HG03175 (cell line): ENCODE data around the gene RIT2.

ENCODE experiments used
- ATAC-seq: cut with Tn5 transposase; IDR thresholded peaks from one replicate; pipeline ENCODE4 v1.9.1; 2021; ENCODE audit warnings: mild to moderate bottlenecking, moderate library complexity; ENCODE audit not compliant: unreplicated experiment

The RIT2 gene

GRCh38 chr18:43017622-43018021 lies 97.9 kb downstream of the RIT2 start:
- no peak for ATAC-seq

- ATAC-seq = no peak
Measured at GRCh38 chr18:43013486-43013885, 102.0 kb downstream of the RIT2 start.

- ATAC-seq = no peak
Measured at GRCh38 chr18:43012951-43013350, 102.5 kb downstream of the RIT2 start.

GRCh38 chr18:43010611-43011010 lies 104.9 kb downstream of the RIT2 start:
- no peak for ATAC-seq

GRCh38 chr18:43009674-43010073 lies 105.8 kb downstream of the RIT2 start:
- no peak for ATAC-seq

- ATAC-seq = no peak
Measured at GRCh38 chr18:43007365-43007764, 108.1 kb downstream of the RIT2 start.

- no peak for ATAC-seq
Measured at GRCh38 chr18:43004421-43004820, 111.1 kb downstream of the RIT2 start.

- ATAC-seq = no peak
Measured at GRCh38 chr18:43001821-43002220, 113.7 kb downstream of the RIT2 start.

- no peak for ATAC-seq
Measured at GRCh38 chr18:42996824-42997223, 118.7 kb downstream of the RIT2 start.

GRCh38 chr18:42980426-42980825 lies 135.1 kb downstream of the RIT2 start:
- no peak for ATAC-seq

- no peak for ATAC-seq
Measured at GRCh38 chr18:42977982-42978637, 137.4 kb downstream of the RIT2 start.

- no peak for ATAC-seq
Measured at GRCh38 chr18:42976869-42977590, 138.5 kb downstream of the RIT2 start.

- ATAC-seq = no peak
Measured at GRCh38 chr18:42969366-42969765, 146.1 kb downstream of the RIT2 start.

- no peak for ATAC-seq
Measured at GRCh38 chr18:42961298-42961697, 154.2 kb downstream of the RIT2 start.

- ATAC-seq = no peak
Measured at GRCh38 chr18:42959528-42959927, 156.0 kb downstream of the RIT2 start.

GRCh38 chr18:42958353-42958752 lies 157.1 kb downstream of the RIT2 start:
- ATAC-seq = no peak

- ATAC-seq = no peak
Measured at GRCh38 chr18:42956287-42956686, 159.2 kb downstream of the RIT2 start.

GRCh38 chr18:42954887-42955286 lies 160.6 kb downstream of the RIT2 start:
- no peak for ATAC-seq

GRCh38 chr18:42953306-42953705 lies 162.2 kb downstream of the RIT2 start:
- no peak for ATAC-seq

- ATAC-seq = no peak
Measured at GRCh38 chr18:42950732-42951131, 164.8 kb downstream of the RIT2 start.

- ATAC-seq = no peak
Measured at GRCh38 chr18:42948831-42949230, 166.7 kb downstream of the RIT2 start.

GRCh38 chr18:42941860-42942259 lies 173.6 kb downstream of the RIT2 start:
- ATAC-seq = no peak

- ATAC-seq = no peak
Measured at GRCh38 chr18:42941021-42941420, 174.5 kb downstream of the RIT2 start.
